ENCODE data around the gene TPCN1.

DNA sequence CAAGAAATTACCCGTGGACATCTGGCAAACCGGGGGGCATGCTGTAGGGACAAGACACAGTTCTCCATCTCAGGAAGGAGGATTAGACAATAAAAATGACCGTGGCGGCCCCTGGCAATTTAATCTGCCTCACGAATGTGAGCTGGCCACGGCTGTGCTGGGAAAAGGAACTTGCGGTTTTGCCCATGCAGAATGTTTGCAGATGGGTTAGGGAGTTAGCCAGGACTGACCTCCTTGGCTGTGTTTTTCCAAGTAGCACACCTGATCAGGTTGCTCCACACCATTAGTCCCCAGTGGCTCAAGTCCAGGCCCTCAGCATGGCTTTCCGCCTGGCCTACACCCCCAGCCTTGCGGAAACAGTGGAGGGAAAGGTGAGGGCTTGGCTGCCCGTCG is 20.8 kb downstream of the TPCN1 start:
- TF ChIP-seq, protein P1, sequence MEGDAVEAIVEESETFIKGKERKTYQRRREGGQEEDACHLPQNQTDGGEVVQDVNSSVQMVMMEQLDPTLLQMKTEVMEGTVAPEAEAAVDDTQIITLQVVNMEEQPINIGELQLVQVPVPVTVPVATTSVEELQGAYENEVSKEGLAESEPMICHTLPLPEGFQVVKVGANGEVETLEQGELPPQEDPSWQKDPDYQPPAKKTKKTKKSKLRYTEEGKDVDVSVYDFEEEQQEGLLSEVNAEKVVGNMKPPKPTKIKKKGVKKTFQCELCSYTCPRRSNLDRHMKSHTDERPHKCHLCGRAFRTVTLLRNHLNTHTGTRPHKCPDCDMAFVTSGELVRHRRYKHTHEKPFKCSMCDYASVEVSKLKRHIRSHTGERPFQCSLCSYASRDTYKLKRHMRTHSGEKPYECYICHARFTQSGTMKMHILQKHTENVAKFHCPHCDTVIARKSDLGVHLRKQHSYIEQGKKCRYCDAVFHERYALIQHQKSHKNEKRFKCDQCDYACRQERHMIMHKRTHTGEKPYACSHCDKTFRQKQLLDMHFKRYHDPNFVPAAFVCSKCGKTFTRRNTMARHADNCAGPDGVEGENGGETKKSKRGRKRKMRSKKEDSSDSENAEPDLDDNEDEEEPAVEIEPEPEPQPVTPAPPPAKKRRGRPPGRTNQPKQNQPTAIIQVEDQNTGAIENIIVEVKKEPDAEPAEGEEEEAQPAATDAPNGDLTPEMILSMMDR (conservative IDR thresholded peaks at IDR 0.05): no peak
- TF ChIP-seq EZH2 (IDR thresholded peaks at IDR 0.05; ENCODE audit: low read depth): no peak

Data from PC-9 (cell line).